ENCODE results near the gene IL21R. TPM values are rescaled to one million over a fixed set of nuclear protein-coding genes. Genes with fewer than 3 reads are reported as not detected.
"Not testable (repeated sequence)": the region's sequence is repeated elsewhere in the genome, so short reads cannot be mapped to it uniquely, and the experiment has no call there.

Gene IL21R
- total RNA-seq, 1 experiment from 2014 or later = 1.9 TPM

- Histone ChIP-seq H3K9me3 (ENCODE audit: low read length) (no peaks in the 10 kb centered on the region), H3K4me1 (ENCODE audit: low read length) (peaks cover 4% of the 10 kb centered on the region; the same call in 1 of the 2 replicates), H4K20me1 (ENCODE audit: insufficient read depth, low read depth, low read length) (peaks cover 2% of the 10 kb centered on the region; the same call in 1 of the 2 replicates), H2AFZ (ENCODE audit: low read length) (no peak overlapping the region), H3K79me2 (ENCODE audit: low read length) (no peaks in the 10 kb centered on the region), H3K27me3 (ENCODE audit: low read length) (no peaks in the 10 kb centered on the region), H3K4me2 (ENCODE audit: low read depth, low read length, poor library complexity, severe bottlenecking) (no peak overlapping the region), H3K36me3 (ENCODE audit: insufficient read depth, low read length) (no peaks in the 10 kb centered on the region), H3K9me2 (replicated peaks; ENCODE audit: insufficient read depth, low read length) (no peaks in the 10 kb centered on the region), H3K4me3 (ENCODE audit: low read length) (no peak overlapping the region), H3K27ac (ENCODE audit: low read length) (no peak overlapping the region), H3K9ac (ENCODE audit: low read length) (no peak overlapping the region)
- no peak for DNase-seq
Observed at GRCh38 chr16:27408012-27408601, 6.1 kb downstream of the IL21R start.

DNA sequence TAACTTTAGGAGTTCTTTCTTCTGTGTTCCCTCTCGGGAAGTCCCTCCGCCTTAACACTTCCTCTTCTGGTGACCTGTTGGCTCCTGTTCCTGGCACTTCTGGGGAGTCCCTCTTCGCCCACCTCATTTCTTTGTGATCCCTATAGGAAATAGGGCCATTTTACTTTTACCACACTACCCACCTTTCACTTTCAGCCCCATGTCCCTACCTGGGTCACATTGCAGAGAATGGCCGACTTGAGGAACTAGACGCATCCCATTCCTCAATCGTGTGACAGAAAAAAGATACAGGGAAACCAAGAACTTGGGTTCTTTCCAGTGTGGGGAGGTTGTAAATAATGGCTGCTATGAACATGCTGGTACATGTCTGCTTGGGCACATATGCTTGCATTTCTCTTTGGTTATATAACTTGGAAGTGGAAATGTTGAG lies 6.6 kb downstream of the IL21R start:
- Histone ChIP-seq H4K20me1 (ENCODE audit: insufficient read depth, low read depth, low read length) (peaks cover 2% of the 10 kb centered on the region; the same call in 1 of the 2 replicates), H2AFZ (ENCODE audit: low read length) (no peak overlapping the region), H3K4me1 (ENCODE audit: low read length) (no peaks in the 10 kb centered on the region), H3K79me2 (ENCODE audit: low read length) (no peaks in the 10 kb centered on the region), H3K9me3 (ENCODE audit: low read length) (no peaks in the 10 kb centered on the region), H3K27ac (ENCODE audit: low read length) (no peak overlapping the region), H3K9me2 (replicated peaks; ENCODE audit: insufficient read depth, low read length) (no peaks in the 10 kb centered on the region), H3K36me3 (ENCODE audit: insufficient read depth, low read length) (no peaks in the 10 kb centered on the region), H3K9ac (ENCODE audit: low read length) (no peak overlapping the region), H3K4me3 (ENCODE audit: low read length) (no peak overlapping the region), H3K4me2 (ENCODE audit: low read depth, low read length, poor library complexity, severe bottlenecking) (no peak overlapping the region), H3K27me3 (ENCODE audit: low read length) (no peaks in the 10 kb centered on the region)
- DNase-seq = no peak

- H3K4me1 ChIP-seq (ENCODE audit: low read length); H3K27ac ChIP-seq (ENCODE audit: low read length); H3K36me3 ChIP-seq (ENCODE audit: insufficient read depth, low read length); H3K79me2 ChIP-seq (ENCODE audit: low read length); H3K9ac ChIP-seq (ENCODE audit: low read length); H2AFZ ChIP-seq (ENCODE audit: low read length); H4K20me1 ChIP-seq (ENCODE audit: insufficient read depth, low read depth, low read length); DNase-seq; H3K4me3 ChIP-seq (ENCODE audit: low read length); H3K27me3 ChIP-seq (ENCODE audit: low read length); H3K9me3 ChIP-seq (ENCODE audit: low read length); H3K4me2 ChIP-seq (ENCODE audit: low read depth, low read length, poor library complexity, severe bottlenecking); H3K9me2 ChIP-seq (replicated peaks; ENCODE audit: insufficient read depth, low read length): not testable (repeated sequence)
Observed at GRCh38 chr16:27409958-27410357, 8.0 kb downstream of the IL21R start.

DNA sequence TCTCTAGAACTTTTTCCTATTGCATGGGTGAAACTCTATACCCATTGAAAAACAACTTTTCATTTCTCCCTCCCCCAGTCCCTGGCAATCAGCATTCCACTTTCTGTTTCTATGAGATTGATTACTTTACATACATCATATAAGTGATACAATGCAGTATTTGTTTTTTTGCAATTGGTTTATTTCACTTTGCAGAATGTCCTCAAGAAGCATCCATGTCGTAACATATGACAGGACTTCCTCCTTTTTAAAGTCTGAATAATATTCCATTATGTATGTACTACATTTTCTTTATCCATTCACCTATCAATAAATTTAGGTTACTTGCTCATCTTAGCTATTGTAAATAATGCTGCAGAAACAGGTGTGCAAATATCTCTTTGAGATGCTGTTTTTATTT lies 8.8 kb downstream of the IL21R start:
- Histone ChIP-seq H3K4me1 (ENCODE audit: low read length) (no peaks in the 10 kb centered on the region), H3K27ac (ENCODE audit: low read length) (no peak overlapping the region), H3K4me2 (ENCODE audit: low read depth, low read length, poor library complexity, severe bottlenecking) (no peak overlapping the region), H3K4me3 (ENCODE audit: low read length) (no peak overlapping the region), H2AFZ (ENCODE audit: low read length) (no peak overlapping the region), H3K9me2 (replicated peaks; ENCODE audit: insufficient read depth, low read length) (no peaks in the 10 kb centered on the region), H3K27me3 (ENCODE audit: low read length) (no peaks in the 10 kb centered on the region), H3K36me3 (ENCODE audit: insufficient read depth, low read length) (no peaks in the 10 kb centered on the region), H3K79me2 (ENCODE audit: low read length) (no peaks in the 10 kb centered on the region), H3K9ac (ENCODE audit: low read length) (no peak overlapping the region), H4K20me1 (ENCODE audit: insufficient read depth, low read depth, low read length) (0 out of 2 replicates have a peak, but pooled peaks cover 2% of the 10 kb centered on the region), H3K9me3 (ENCODE audit: low read length) (no peaks in the 10 kb centered on the region)
- DNase-seq = no peak

GRCh38 chr16:27413956-27414355 lies 12.0 kb downstream of the IL21R start:
- H3K27me3 ChIP-seq (ENCODE audit: low read length) = no peaks in the 10 kb centered on the region
- no peaks in the 10 kb centered on the region for H3K36me3 ChIP-seq (ENCODE audit: insufficient read depth, low read length)
- no peaks in the 10 kb centered on the region for H3K9me3 ChIP-seq (ENCODE audit: low read length)
- H3K4me3 ChIP-seq (ENCODE audit: low read length) = no peak overlapping the region
- no peak overlapping the region for H2AFZ ChIP-seq (ENCODE audit: low read length)
- H3K9ac ChIP-seq (ENCODE audit: low read length) = no peak overlapping the region
- no peaks in the 10 kb centered on the region for H3K79me2 ChIP-seq (ENCODE audit: low read length)
- H3K9me2 ChIP-seq (replicated peaks; ENCODE audit: insufficient read depth, low read length) = no peaks in the 10 kb centered on the region
- no peak for DNase-seq
- H3K4me1 ChIP-seq (ENCODE audit: low read length) = no peaks in the 10 kb centered on the region
- H3K27ac ChIP-seq (ENCODE audit: low read length) = no peak overlapping the region
- no peaks in the 10 kb centered on the region for H4K20me1 ChIP-seq (ENCODE audit: insufficient read depth, low read depth, low read length)
- no peak overlapping the region for H3K4me2 ChIP-seq (ENCODE audit: low read depth, low read length, poor library complexity, severe bottlenecking)

DNA sequence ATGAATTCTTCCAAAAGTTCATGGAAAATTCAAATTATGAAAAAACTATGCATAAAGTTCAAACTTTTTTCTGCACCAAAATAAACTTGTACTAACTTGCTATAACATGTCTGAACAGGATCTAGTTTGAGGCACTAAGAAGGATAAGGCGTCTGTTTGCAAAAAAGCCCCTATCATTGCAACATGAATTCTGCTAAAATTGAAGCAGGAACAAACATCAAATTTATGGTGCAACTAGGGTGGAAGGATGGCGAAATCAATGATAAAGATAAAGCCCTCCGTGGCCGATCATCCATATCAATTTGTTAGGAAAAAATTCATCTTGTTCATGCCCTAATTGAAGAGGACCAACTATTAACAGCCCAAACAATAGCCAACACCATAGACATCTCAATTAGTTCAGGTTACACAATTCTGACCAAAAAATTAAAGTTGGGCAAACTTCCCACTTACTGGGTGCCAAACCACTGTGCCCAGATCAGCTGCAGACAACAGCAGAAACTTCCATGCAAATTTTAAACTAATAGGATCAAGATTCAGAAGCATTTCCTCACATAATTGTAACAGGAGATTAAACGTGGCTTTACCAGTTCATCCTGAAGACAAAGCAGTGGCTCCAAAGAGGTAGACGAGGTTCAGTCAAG lies 12.9 kb downstream of the IL21R start:
- H4K20me1 ChIP-seq (ENCODE audit: insufficient read depth, low read depth, low read length) = no peaks in the 10 kb centered on the region
- H3K9me3 ChIP-seq (ENCODE audit: low read length) = no peaks in the 10 kb centered on the region
- no peaks in the 10 kb centered on the region for H3K36me3 ChIP-seq (ENCODE audit: insufficient read depth, low read length)
- H3K27ac ChIP-seq (ENCODE audit: low read length) = no peak overlapping the region
- H3K4me1 ChIP-seq (ENCODE audit: low read length) = no peaks in the 10 kb centered on the region
- H3K79me2 ChIP-seq (ENCODE audit: low read length) = no peaks in the 10 kb centered on the region
- no peak overlapping the region for H3K4me2 ChIP-seq (ENCODE audit: low read depth, low read length, poor library complexity, severe bottlenecking)
- no peak for DNase-seq
- H3K9me2 ChIP-seq (replicated peaks; ENCODE audit: insufficient read depth, low read length) = no peaks in the 10 kb centered on the region
- no peaks in the 10 kb centered on the region for H3K27me3 ChIP-seq (ENCODE audit: low read length)
- no peak overlapping the region for H2AFZ ChIP-seq (ENCODE audit: low read length)
- H3K4me3 ChIP-seq (ENCODE audit: low read length) = no peak overlapping the region
- H3K9ac ChIP-seq (ENCODE audit: low read length) = no peak overlapping the region

DNA sequence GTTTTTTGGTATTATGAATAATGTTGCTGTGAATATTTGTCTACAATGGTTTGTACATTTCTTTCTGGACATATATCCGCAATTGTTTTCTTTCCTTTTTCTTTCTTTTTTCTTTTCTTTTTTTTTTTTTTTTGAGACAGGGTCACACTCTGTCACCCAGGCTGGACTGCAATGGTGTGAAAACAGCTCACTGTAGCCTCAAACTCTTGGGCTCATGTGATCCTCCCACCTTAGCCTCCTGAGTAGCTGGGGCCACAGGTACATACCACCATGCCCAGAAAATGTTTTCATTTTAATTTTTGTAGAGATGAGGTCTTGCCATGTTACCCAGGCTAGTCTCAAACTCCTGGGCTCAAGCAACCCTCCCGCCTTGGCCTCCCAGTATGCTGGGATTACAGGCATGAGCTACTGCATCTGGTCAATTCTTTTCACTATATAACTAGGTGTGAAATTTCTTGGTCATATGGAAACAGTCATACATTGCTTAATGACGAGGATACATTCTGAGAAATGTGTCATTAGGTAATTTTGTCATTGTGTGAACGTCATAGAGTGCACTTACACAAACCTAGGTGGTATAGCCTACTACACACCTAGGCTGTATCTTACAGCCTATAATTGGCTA lies 15.2 kb downstream of the IL21R start:
- Histone ChIP-seq H3K36me3 (ENCODE audit: insufficient read depth, low read length) (peaks cover 3% of the 10 kb centered on the region; the same call in 1 of the 2 replicates), H2AFZ (ENCODE audit: low read length) (no peak overlapping the region), H3K4me2 (ENCODE audit: low read depth, low read length, poor library complexity, severe bottlenecking) (no peak overlapping the region), H3K4me1 (ENCODE audit: low read length) (no peaks in the 10 kb centered on the region), H3K27me3 (ENCODE audit: low read length) (no peaks in the 10 kb centered on the region), H3K4me3 (ENCODE audit: low read length) (no peak overlapping the region), H3K9me3 (ENCODE audit: low read length) (peaks cover 8% of the 10 kb centered on the region; the same call in 1 of the 2 replicates), H4K20me1 (ENCODE audit: insufficient read depth, low read depth, low read length) (no peaks in the 10 kb centered on the region), H3K27ac (ENCODE audit: low read length) (no peak overlapping the region), H3K9me2 (replicated peaks; ENCODE audit: insufficient read depth, low read length) (no peaks in the 10 kb centered on the region), H3K79me2 (ENCODE audit: low read length) (no peaks in the 10 kb centered on the region), H3K9ac (ENCODE audit: low read length) (no peak overlapping the region)
- no peak for DNase-seq

DNA sequence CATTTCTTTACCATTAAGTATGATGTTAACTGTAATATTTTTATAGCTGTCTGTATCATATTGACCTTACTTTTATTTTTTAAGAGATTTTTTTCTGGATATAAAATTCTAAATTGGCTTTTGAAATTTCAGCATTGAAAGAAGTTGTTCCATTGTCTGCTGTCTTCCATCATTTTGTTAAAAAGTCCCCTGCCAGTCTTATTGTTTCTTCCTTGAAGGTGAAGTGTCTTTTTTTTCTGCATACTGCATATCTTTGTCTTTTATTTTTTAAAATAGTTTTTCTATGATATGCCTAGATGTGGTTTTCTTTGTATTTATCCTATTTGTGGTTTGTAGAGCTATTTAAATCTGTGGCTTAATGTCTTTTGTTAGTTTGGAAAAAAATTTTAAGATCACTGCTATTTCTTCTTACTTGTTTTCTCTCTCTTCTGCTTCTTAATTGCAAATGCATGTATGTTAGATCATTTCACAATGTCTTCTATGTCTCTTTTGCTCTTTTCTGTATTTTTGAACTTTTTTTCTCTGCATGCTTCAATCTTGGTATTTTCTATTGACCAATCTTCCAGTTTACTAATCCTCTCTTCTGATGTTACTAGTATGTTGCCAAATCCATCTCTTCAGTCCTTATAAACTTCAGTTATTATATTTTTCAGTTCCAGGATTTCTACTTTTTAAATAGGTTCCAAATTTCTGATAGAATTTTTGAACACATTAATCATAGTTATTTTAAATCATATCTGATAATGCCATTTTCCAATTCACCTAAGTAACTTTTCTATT lies 20.2 kb downstream of the IL21R start:
- DNase-seq = no peak
- Histone ChIP-seq H3K36me3 (ENCODE audit: insufficient read depth, low read length) (peaks cover 3% of the 10 kb centered on the region; the same call in 1 of the 2 replicates), H3K9me2 (replicated peaks; ENCODE audit: insufficient read depth, low read length) (no peaks in the 10 kb centered on the region), H4K20me1 (ENCODE audit: insufficient read depth, low read depth, low read length) (no peaks in the 10 kb centered on the region), H3K27ac (ENCODE audit: low read length) (no peak overlapping the region), H2AFZ (ENCODE audit: low read length) (no peak overlapping the region), H3K27me3 (ENCODE audit: low read length) (no peaks in the 10 kb centered on the region), H3K9ac (ENCODE audit: low read length) (no peak overlapping the region), H3K4me3 (ENCODE audit: low read length) (no peak overlapping the region), H3K4me1 (ENCODE audit: low read length) (peaks cover 8% of the 10 kb centered on the region), H3K9me3 (ENCODE audit: low read length) (peaks cover 15% of the 10 kb centered on the region; the same call in 1 of the 2 replicates), H3K79me2 (ENCODE audit: low read length) (no peaks in the 10 kb centered on the region), H3K4me2 (ENCODE audit: low read depth, low read length, poor library complexity, severe bottlenecking) (no peak overlapping the region)

Data from Karpas-422 (cell line).